ENCODE data around the gene DUSP8. TPM values are rescaled to one million over a fixed set of nuclear protein-coding genes. Genes with fewer than 3 reads are reported as not detected.

DUSP8 gene
- total and polyA plus RNA-seq, 2 of the 8 experiments (the other 6 are each of a cell fraction or from before 2014, with no cell fraction given), result 2.8 to 3.6 TPM

DNA sequence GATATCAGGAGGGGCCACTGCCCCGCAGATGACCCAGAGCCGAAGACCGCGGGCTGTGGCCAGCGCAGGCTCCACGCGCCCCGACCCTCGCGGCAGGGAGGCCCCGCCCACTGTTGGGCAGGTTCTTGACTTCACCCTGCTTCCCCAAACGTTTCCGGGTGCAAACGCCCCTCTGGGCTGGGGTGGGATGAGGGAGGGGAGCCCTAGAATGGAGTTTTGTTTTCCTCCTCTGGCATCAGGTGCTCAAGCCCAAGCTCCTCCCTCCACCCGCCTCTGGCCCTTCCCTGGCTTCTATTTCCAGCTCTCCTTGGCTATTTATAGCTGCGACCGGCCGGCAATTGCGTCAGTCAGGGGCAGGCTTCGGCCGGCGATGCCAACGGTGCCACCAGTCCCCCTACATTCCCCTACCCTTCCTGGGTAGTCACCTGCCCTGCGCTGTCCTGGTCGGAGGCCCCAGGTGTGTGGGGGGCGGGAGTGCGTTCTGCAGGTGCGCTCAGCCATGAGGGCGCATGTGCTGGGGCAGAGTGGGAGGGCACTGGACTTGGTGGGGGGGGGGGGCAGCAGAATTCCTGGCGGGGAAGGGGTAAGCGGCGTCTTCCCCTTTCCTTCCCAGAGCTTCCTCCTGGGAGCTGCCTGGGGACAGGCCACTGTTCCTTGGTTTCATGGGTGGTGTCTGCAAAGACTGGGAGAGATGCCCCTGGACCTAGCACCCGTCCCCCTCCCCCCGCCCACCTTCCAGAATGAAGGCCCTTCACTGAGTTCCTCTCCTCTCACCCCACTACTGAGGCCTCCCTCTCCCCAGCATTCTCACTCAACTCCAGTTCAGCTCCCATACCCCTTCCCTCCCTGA, 23.6 kb downstream of the DUSP8 start (continued):
- TF ChIP-seq CTBP2 (IDR thresholded peaks at IDR 0.05; ENCODE audit: borderline replicate concordance, insufficient read depth, insufficient read length, low read length) (no peak), SRF (IDR thresholded peaks at IDR 0.05; ENCODE audit: low read depth, low read length) (no peak), SP2 (IDR thresholded peaks at IDR 0.05; ENCODE audit: low read length) (no peak), CBX5 (IDR thresholded peaks at IDR 0.05; ENCODE audit: low read depth, low read length) (no peak), RBBP5 (IDR thresholded peaks at IDR 0.05; ENCODE audit: borderline replicate concordance, low read depth, low read length) (no peak), FOSL1 (IDR thresholded peaks at IDR 0.05; ENCODE audit: insufficient read depth, low read depth, low read length) (no peak), BRCA1 (IDR thresholded peaks at IDR 0.05; ENCODE audit: low read depth, low read length) (no peak), TCF12 (IDR thresholded peaks at IDR 0.05; ENCODE audit: low read depth, low read length) (no peak), POU5F1 (IDR thresholded peaks at IDR 0.05; ENCODE audit: low read depth, low read length) (no peak), NRF1 (IDR thresholded peaks at IDR 0.05; ENCODE audit: low read depth, low read length) (no peak), SIRT6 (IDR thresholded peaks at IDR 0.05; ENCODE audit: low read length) (no peak), EZH2 (IDR thresholded peaks at IDR 0.05; ENCODE audit: low read depth, low read length, severe bottlenecking) (no peak), CBX8 (IDR thresholded peaks at IDR 0.05; ENCODE audit: borderline replicate concordance, low read depth, low read length) (no peak), RNF2 (IDR thresholded peaks at IDR 0.05; ENCODE audit: borderline replicate concordance, low read depth, low read length, missing control alignments, poor library complexity, severe bottlenecking) (no peak), MAFK (IDR thresholded peaks at IDR 0.05; ENCODE audit: low read depth, low read length) (no peak), CHD1 (IDR thresholded peaks at IDR 0.05; ENCODE audit: low read depth, low read length) (no peak), CEBPB (IDR thresholded peaks at IDR 0.05; ENCODE audit: low read depth, low read length) (peak; percentile 83), JUN (IDR thresholded peaks at IDR 0.05; ENCODE audit: low read depth, low read length) (no peak), CREB1 (IDR thresholded peaks at IDR 0.05) (no peak), BCL11A (IDR thresholded peaks at IDR 0.05; ENCODE audit: low read depth in 2 of 2, low read length in 2 of 2) (no peak), TAF1 (IDR thresholded peaks at IDR 0.05; ENCODE audit: low read depth, low read length) (peak; percentile 75; the same call in 1 of the 2 replicates), RXRA (IDR thresholded peaks at IDR 0.05; ENCODE audit: insufficient read depth, low read depth, low read length) (no peak), EGR1 (IDR thresholded peaks at IDR 0.05; ENCODE audit: borderline replicate concordance, low read depth, low read length) (no peak)
- TF ChIP-seq, protein P1, sequence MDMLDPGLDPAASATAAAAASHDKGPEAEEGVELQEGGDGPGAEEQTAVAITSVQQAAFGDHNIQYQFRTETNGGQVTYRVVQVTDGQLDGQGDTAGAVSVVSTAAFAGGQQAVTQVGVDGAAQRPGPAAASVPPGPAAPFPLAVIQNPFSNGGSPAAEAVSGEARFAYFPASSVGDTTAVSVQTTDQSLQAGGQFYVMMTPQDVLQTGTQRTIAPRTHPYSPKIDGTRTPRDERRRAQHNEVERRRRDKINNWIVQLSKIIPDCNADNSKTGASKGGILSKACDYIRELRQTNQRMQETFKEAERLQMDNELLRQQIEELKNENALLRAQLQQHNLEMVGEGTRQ (IDR thresholded peaks at IDR 0.05; ENCODE audit: low read length), result no peak
